CMK (cell line): ENCODE measurements around the gene RASSF4.

Source experiments
- DNase-seq: peaks from one replicate; pipeline ENCODE4 v3.0.0-alpha.2; 2010; ENCODE audit warnings: low read depth

Gene RASSF4

DNA sequence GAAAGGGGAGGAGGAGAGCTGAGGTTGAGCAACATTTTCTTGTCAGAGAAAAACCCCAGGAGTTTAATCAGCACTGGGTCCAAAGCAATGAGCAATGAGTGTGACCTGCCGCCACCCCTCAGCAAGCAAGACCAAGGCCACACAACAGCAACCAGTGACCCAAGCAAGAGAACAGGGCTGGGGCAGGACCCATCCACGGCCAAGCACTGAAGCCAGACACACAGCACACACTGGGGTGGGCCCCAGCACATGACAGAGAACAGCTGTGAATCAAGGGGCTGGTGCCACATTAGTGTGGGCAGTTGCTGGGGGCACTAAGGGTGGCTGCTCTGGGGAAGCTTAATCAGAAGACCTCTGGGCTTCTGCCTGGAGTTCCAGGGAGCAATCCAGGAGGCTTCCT is 32.2 kb upstream of the RASSF4 start:
- DNase-seq = no peak

DNA sequence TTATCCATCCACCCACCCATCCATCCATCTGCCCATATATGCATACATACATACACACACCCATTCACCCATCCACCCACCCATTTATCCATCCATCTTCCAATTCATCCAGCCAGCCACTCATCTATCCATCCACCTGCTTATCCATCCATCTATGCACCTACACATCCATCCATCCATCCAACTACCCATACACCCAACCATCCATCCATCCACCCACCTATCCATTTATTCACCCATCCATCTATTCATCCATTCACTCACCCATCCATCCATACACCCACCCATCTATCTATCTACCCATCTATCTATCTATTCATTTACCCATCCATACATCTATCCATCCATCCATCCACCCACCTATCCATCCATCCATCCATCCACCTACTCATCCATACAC is 31.1 kb upstream of the RASSF4 start:
- DNase-seq = no peak

DNA sequence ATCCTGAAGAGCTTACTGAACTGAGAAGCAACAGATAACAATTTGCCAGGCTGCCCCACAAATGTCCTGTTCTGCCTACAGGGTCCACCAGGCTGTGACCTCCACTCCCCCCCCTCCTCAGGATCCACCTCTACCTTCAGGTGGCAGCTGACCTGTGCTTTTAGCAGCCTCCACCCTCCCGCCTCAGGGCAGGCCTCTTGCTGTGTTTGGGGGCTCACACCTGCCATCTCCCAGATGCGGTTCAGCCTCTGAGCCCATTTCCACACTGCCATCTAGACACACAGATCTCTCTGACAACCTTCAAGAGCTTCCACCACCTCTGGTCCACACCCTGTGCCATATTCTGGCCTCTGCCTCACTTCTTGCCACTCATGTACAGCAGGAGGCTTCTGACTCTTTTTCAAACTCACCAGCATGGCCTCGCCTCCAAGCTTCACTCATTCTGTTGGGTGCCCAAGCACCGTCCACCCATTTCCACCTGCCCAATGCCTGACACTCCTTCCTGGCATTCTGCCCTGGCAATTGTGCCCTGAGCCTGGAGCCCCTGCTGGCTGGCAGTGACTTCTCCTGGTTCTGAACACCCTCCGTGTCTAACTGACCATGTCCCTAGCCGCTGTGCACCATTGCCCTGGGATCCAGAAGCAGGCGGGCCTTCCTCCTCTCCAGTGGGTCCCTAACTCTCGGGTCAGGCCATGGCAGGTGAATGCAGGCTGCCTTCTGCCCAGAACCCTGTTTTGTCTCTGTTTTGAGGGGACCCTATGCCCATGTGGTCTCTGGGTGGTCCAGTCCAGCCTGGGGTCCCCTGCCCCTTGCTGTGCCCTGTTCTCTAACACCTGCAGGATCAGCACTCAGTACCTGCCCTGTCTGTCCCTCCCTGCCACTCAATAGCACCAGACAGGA is 30.0 kb upstream of the RASSF4 start:
- DNase-seq = no peak

DNA sequence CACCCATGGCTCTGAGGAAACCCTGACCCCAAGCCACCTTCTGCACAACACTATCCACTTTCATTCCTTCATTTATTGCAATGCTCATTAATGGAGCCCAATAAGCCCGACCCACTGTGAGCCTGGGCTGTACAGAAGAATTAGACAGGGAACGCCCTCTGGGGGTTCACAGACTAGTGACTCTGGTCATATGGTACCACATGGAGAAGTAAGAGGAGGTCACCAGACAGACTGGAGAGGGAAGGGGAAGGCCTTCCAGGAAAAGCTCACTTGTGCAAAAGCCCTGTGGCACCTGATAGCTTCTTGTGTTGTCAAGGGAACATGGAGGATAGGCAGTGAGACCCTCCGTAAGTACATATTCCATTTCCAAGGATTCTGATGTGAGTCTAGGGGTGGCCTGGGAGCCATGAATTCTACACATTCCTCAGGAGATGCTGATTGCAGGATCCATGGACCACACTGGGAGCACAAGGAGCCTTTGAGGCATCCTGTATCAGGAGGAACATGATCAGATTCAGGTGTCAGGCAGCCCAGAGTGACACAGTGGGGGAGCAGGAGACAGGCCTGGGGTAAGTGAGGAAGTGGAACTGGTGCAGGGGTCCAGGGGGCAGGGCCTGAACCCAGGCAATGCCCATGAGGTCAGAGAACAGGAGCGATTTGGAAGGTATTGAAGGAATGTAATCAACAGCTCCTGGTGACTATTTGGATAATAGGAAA is 28.5 kb upstream of the RASSF4 start:
- DNase-seq = no peak

DNA sequence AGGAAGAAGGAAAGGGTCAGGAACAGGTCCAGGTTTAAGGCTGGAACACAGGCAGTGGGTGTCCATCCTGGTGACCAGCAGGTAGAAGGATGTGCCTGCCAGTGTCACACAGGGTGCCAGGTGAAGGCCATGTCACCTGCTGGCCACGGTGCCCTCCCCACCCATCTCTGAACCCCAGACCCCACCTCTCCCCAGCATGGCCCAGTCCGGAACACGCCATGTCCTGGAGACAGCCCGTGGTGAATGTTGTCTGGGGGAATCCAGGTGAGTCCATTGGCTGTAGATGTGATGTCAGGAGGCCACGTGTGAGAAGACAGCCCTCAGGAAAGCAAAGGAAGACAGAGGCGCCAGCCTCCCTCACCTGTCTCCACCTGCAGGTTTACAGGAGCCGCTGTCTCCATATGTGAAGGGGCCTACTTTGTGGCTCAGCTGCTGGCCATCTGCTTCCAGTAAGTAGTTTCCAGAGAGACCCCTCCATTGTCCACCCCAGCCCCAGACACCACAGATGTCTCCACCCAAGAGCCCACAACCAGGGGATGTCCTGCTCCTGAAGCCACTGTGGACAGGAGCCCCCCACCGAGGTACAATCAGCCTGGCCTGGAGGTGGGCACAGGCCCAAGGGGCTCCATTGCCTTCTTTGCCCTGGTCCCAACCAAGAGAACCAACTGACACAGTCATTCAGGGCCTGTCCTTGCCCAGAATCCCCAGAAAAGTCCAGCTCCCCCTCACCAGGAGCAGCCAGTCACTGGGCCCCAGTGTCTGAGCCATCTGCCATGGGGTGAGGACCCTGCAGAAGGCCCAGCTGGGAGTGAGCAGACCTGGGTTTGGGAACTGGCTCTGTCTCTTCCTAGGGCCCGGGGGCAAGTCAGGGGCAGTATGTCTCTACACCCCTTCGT is 27.7 kb upstream of the RASSF4 start:
- no peak for DNase-seq

DNA sequence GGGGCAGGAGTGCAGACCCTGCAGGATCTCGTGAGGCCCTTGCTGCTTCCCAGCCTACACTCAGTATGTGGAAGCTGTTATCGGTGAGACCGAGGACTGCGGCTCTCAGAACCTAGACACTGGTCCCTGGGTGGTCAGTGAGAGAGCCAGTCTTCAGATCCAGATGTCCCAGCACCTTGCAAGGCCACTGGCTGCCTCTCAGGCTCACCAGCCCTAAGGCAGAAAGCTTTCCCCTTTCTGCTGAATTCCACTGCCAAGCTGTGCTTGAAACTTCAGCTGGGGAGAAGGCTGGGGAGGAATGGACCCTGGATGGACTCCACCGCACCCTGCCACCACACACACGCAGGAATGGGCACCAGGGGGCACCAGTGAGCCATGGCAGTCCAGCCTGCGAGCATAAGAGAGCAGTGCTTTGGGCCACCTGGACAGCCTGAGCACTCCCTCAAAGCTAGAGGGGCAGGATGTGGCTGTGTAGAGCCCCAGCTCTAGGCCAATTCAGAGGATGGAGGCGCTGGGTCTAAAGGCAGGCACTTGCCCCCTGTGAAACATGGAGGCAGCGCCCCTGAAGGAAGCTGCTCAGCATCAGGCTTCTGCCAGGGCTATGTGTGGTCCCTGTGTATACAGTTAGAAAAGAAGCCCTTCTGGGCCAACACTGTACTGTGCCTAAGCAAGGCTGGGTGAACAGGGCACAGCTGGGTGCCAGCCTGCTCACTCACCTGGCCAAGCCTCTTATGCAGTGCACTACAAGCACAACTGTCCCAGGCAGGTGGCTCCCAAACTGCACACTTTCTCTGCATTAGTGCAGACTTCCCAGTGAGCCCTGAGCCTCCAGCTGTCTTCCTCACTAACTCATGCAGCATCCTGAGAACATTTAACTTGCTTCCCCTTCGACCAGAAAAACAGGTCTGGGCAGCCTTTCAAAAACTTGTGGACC is 26.8 kb upstream of the RASSF4 start:
- peak; percentile 68 for DNase-seq

DNA sequence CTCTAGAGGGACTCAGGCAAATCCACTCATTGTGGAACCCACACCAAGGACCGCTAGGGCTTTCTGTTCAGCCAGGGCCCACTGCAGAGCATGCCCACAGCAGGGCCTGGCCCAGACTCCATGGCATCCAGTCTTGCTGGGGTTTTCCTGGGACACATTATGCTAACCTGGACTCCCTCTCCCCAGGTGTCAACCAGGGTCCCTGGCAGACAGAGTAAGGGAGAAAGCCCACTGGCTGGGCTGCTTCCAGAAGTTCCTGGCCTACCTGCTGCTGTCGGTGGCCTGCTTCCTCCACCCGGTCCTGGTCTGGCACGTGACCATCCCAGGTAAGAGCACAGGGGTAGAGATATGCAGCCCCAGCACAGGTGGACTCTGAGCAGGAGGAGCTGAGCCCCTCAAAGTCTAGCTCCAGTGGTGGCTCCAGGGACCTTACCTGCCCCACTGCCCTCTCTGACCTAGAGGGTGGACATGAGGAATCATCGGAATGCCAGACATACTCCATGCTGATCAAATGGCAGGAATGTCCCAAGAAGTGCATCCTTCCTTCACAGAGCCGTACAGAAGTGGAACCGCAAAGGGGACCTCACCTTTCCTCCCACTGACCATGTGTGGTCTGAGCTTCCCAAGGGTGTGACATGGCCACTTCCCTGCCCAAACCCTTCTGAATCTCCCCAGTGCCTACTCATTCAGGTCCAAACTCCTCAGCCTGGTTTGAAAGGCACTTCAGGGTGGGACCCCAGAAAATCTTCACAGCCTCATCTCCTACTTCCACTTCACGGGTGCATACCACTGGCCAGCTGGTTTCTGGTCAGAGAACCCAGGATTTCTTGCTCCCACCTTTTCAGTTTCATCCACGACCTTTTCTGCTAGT is 25.9 kb upstream of the RASSF4 start:
- no peak for DNase-seq

DNA sequence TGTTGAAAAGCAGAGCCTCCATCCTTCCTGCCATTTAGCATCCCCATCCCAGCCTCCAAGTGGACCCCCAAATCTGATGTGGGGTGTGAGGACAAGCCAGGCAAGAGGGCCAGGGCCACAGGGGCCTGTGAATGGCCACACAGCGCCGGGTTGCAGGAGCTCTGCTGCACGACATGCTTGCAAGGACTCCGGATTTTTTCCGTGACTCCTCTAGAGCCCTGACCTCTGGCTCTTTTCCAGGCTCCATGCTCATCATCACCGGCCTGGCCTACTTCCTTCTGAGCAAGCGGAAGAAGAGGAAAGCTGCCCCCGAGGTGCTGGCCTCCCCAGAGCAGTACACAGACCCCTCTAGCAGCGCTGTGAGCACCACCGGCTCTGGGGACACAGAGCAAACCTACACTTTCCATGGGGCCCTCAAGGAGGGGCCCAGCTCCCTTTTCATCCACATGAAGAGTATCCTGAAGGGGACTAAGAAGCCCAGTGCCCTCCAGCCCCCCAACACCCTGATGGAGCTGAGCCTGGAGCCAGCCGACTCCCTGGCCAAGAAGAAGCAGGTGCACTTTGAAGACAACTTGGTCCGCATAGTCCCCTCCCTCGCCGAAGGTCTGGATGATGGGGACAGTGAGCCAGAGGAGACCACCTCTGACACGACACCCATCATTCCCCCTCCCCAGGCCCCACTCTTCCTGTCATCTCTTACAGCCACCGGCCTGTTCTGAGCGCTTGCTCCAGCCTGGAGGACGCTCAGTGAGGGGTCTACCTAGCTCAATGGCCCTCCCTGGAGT is 25.0 kb upstream of the RASSF4 start:
- no peak for DNase-seq

DNA sequence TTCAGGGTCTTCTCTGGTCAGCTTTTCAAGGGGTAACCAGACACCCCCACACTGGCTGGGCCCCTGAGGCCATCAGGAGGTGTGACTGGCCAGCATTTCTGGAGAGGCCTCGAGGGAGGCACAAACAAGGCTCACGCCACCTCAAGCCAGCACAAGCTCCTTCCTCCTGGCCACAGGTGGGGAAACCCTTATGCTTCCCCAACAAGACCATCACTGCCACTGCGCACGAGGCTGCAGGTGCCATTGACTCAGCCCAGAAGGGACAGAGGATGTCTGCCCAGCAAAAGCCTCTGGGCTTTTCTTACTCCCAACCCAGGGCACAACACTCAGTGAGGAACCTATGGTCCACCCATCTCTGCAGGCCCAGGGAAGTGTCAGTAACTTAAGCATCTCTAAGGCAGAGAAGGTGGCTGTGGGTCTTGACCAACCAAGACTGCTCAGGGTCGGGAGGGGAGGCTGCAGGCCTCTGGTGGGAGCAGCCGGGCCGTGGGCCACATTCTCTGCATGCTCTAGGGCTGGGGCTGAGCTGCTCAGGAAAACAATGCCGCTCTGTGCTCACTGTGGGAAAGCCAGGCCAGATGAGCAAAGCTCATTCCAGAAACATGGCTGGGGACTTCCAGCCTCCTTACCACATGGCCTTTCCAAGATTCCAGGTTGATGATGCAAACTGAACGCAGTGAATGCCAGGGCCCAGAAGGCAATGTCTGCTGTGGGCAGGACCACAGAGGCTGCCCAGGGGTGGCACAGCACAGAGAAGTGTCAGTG is 24.2 kb upstream of the RASSF4 start:
- no peak for DNase-seq

DNA sequence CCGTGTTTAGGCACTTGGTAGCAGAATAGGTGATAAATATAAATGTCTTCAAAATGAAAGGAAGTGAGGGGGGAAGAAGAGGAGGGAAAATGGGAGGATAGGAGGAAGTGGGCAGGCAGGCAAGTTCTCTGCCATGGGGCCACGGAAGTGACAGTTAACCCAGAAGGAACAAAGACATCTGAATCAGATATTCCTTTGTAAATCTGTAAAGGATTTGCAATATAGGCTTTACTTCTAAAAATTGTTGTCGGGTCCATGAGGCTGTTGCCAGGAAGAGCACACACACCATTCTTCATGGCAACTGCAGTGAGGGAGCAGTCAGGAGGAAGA is 23.7 kb upstream of the RASSF4 start:
- no peak for DNase-seq

DNA sequence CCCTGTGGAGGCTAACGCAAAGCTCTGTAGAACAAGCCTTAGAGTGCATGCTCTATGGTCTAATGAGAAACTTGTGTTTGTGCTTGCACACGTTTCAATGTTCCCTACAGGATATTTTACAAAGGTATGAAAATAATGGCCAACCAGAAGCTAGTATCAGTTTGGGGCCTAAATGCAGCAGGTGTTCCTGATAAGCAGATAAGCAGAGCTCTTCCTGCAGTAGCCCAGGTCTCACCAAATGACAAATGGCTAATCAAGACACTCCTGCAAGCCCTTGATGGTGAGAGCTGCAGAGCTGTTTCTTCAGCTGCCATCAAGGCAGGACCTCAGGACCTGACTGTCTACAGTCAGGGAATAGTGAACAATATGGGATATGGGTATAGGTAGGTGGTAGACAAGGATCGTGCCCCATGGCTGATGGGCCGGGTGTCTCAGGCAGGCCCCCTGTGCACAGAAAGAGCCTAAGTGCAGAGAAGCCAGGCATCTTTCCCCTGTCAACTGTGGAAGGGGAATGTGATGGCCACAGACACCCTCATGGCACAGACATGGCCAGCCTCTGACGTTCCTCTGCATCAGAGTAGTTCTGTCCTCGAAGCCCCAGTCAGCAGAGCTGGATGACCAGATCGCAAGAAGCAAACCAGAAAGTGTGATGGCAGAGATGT is 23.2 kb upstream of the RASSF4 start:
- no peak for DNase-seq

DNA sequence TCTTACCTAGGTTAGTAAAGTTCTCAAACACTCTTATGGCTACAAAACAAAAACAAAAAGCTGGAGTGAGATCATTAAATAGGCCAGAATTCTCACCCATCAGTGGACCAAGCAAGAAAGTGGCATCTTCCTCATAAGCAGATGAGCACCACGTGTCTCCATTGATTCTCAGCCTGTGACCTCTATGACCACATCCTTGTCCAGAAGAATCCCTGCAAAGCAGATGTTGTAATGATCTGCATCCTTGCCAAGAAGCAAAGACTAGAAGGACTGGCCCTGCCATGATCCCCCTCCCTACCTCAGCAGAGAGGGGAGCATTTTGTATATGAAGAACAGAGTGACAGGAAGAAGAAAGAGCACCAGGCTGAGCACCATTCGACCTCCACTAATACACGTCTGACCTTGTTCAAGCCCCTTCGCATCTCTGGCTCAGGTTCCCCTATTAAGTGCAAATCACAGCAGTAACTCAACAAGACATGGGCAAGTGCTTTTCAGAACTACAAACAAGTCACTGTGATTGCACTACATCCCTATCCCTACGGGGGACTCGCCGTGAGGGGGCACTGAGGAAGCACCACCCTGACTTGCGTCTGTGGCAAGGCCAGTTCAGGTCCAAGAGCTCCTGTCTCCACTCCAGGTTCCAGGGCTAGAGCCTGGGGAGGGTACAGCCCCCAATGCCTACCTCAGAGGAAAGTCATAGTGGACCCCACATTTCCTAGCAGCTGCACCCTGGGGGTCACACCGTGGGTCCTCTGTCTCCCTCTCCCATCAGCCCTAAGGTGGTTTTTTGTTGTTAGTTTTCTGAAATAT is 22.2 kb upstream of the RASSF4 start:
- DNase-seq = no peak

DNA sequence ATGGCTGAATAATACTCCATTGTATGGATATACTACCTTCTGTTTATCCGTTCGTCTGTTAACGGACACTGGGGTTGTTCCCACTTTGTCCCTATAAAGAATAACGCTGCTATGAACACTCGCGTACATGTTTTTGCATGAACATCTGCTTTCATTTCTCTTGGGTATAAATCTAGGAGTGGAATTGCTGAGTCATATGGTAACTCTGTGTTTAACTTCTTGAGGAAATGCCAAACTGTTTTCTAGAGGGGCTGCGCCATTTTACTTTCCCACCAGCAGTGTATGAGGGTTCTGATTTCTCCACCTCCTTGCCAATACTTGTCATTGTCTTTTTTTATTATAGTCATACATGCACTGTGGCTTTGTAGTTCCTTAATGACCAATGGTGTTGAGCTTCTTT is 20.6 kb upstream of the RASSF4 start:
- DNase-seq = no peak

DNA sequence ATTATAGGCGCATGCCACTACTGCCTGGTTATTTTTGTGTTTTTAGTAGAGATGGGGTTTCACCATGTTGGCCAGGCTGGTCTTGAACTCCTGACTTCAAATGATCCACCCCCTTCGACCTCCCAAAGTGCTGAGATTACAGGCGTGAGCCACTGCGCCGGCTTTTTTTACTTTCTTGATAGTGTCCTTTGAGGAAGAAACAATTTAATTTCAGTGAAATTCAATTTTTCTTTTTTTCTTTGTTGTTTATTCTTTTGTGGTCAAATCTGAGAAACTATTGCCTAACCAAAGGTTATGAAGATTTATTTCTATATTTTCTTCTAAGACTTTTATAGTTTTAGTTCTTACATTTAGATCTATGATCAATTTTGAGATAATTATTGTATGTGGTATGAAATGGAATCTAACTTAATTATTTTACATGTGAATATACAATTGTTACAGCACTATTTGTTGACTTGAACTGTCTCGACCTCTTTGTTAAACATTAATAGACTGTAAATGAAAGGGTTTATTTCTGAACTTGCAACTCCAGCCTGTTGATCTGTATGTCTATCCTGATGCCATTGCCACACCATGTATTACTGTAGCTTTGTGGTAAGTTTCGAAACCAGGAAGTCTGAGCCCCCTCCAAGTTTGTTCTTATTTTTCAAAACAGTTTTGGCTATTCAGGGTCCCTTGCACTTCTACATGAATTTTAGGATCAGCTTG is 19.8 kb upstream of the RASSF4 start:
- DNase-seq = no peak

DNA sequence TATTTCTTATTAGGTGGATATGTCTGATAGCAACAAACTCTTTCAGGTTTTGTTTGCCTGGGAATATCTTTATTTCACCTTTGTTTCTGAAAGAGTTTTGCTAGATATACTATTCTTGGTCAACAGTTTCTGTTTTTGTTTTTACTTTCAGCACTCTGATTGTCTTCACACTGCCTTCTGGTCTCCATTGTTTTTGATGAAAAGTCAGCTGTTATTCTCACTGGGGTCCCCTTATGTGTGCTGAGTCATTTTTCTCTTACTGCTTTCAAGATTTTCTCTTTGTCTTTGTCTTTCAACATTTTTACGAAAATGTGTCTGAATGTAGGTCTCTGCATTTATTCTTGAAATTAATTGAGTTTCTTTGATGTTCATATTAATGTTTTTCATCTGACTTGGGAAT is 15.2 kb upstream of the RASSF4 start:
- DNase-seq = no peak

DNA sequence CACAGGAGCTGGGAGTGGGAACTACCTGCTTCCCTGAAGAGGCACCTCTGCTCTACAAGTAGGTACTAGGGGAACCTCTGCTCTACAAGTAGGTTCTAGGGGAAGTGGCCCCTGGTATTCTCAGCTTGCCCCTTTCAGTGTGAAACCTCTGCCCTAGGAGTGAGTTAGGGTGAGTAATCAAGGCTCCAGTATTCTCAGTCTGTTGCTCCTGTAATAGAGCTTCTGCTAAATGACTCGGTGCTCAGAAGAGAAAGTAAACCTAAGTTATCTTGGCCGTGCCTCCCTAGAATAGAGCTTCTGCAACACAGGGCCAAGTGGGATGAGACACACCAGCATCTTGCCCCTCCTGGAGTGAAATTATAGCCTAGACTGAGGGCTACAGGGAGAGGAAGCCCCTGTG is 13.4 kb upstream of the RASSF4 start:
- DNase-seq = no peak
